GM19240 (cell line): ENCODE results near the gene HOXA10.

Experiments used
- DNase-seq: peaks from one replicate; pipeline ENCODE4 v3.0.0; 2011; ENCODE audit warnings: low spot score; ENCODE audit not compliant: insufficient read length

Gene HOXA10

DNA sequence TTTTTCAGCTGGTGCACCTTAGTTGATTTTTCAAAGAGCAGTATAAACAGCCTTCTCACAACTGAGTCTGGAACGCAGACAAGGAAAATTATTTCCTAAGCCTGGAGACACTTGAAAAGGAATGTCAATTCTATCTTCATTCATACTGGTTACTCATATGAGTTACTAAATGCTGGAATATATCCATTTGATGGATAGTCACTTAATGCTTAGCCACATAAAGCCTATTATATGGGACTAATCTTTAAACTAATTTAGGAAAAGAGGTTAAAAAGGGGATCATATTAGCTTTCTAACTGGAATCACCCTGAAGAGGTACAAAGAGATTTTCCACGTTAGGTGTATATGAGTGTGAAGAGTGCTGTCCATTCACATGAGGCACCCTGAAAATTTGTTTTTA, 41.9 kb downstream of the HOXA10 start:
- no peak for DNase-seq

GRCh38 chr7:27131390-27131819, 42.7 kb downstream of the HOXA10 start:
- DNase-seq: no peak

- no peak for DNase-seq
Observed at GRCh38 chr7:27130540-27131389, 43.4 kb downstream of the HOXA10 start, which contains the start of gene HOXA4. HOXA4 (minus strand) TSS chr7:27130757; CDS start chr7:27130733, 24 bp downstream.

GRCh38 chr7:27129729-27130539, 44.2 kb downstream of the HOXA10 start:
- DNase-seq: no peak

- DNase-seq: no peak
Observed at GRCh38 chr7:27128776-27129728, 45.1 kb downstream of the HOXA10 start.

- DNase-seq: no peak
Observed at GRCh38 chr7:27128034-27128433, 46.1 kb downstream of the HOXA10 start.

GRCh38 chr7:27126596-27127327, 47.4 kb downstream of the HOXA10 start:
- DNase-seq: no peak

DNA sequence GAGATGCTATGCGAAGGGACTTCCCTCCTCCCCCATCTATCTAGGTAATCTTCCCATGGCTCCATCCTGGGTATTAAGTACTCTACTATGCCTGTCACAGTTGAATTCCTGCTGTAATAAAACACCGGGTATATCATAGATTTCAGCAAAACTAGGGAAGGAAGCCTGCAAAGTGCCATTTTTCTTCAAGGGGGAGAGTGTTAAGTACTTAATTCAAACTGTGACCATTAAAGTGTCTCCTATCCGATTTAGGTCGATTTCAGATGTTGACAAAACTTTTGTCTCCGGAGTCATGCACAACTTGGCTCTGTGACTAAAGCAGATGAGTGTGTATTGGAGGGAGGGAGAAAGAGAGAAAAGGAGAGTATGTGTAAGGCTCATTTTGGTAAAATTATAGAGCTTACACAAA, 48.1 kb downstream of the HOXA10 start:
- DNase-seq: no peak

GRCh38 chr7:27124902-27125689, 49.0 kb downstream of the HOXA10 start:
- DNase-seq: no peak

- DNase-seq: no peak
Observed at GRCh38 chr7:27124096-27124901, 49.8 kb downstream of the HOXA10 start.

GRCh38 chr7:27123477-27124053, 50.6 kb downstream of the HOXA10 start:
- DNase-seq: no peak

DNA sequence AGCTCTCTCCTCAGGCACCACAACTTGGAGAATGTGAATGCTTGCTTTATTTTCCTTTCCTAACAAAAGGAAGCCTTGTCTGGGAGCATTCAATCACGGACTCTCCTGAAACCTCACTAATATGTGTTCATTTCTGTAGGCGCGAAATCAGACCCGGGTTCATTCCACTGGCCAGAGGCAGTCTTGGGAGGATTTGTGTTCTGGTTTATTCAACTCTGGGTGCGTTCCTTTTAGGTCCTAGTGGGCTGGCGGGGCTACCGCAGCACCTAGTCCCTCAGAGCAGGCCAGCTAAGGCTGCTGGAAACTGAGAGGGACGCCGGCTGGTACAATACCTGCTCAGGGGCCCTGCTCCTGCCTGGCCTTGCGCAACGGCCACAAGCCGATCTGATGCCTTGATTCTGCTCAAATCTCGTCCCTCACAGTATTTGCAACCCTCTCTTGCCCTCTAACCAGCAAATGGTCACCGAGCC, 51.1 kb downstream of the HOXA10 start:
- DNase-seq: no peak

DNA sequence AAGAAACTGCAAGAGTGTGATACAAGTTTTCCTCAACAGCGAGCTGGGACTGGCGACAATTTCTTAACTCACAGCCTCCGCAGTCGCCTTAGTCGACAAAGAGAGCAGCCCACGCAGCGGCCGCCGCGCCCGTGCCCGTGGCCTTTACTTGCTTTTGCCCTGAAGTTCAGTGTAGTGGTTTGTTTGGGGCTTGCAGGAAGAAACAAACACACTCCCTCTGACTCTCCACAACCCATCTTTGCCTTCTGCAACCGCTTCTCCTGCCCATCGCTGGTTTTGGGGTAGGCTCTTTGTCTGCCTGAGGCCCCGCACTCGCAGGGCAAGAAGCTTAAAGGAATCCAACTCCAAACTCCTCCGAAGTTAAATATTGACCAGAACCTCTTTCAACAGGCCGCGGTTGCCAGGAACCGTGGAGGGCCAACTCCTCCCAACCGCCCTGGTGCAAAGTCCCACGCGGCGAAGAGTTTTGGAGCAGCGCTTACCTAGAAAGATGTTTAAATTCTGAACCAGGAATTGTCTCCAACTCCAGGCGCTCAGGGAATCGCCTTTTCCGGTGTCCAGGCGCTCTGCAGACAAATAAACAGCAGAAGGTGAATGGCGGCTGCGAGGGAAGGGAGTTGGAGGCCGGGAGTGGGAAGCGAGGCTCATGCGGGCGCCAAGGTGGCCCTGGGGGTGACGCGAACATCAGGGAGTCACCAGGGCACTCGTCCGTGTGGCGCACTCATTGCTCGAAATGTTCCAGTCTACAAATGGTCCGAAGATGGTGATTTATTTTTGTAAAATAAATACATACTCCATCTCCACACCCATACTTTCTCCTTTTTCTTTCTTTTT, 51.8 kb downstream of the HOXA10 start:
- DNase-seq: no peak

DNA sequence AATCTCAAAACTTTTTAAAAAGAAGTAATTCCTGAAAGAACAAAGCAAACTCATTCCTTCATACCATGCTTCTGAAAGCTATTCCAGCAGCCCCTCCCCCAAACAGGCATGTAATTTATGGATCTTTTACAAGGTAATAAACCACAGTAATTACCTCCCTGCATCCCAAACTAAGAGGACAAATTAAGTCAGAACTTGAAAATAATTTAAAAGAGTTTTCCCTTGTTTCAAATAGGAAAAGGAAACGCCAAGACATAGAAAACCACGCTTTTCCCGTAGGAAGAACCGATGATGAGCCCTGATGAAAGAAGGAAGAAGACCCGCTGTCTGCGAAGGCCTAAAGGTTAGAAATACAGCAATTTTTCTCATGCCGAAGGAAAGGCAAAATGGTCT, 52.4 kb downstream of the HOXA10 start:
- no peak for DNase-seq
